Retinal pigment epithelial cell (primary cell): ENCODE results near the gene TNIK.

ENCODE experiments used
- DNase-seq: peaks from one replicate; pipeline ENCODE4 v3.0.0-alpha.2; 2010; ENCODE audit warnings: low read depth
- H3K4me3 ChIP-seq: 2 replicates; pipeline ENCODE4 v1.5.1; 2011; ENCODE audit warnings: mild to moderate bottlenecking, low read length, control low read depth, moderate library complexity
- TF ChIP-seq, protein P1 (sequence below): conservative IDR thresholded peaks from 2 replicates; pipeline ENCODE4 v1.5.1; 2011; ENCODE audit warnings: low read depth, low read length, control low read depth, inconsistent platforms

The TNIK gene

GRCh38 chr3:171274222-171274621, 186.0 kb downstream of the TNIK start:
- no peak for DNase-seq
- no peak overlapping the region for H3K4me3 ChIP-seq
- TF ChIP-seq, protein P1, sequence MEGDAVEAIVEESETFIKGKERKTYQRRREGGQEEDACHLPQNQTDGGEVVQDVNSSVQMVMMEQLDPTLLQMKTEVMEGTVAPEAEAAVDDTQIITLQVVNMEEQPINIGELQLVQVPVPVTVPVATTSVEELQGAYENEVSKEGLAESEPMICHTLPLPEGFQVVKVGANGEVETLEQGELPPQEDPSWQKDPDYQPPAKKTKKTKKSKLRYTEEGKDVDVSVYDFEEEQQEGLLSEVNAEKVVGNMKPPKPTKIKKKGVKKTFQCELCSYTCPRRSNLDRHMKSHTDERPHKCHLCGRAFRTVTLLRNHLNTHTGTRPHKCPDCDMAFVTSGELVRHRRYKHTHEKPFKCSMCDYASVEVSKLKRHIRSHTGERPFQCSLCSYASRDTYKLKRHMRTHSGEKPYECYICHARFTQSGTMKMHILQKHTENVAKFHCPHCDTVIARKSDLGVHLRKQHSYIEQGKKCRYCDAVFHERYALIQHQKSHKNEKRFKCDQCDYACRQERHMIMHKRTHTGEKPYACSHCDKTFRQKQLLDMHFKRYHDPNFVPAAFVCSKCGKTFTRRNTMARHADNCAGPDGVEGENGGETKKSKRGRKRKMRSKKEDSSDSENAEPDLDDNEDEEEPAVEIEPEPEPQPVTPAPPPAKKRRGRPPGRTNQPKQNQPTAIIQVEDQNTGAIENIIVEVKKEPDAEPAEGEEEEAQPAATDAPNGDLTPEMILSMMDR = no peak

DNA sequence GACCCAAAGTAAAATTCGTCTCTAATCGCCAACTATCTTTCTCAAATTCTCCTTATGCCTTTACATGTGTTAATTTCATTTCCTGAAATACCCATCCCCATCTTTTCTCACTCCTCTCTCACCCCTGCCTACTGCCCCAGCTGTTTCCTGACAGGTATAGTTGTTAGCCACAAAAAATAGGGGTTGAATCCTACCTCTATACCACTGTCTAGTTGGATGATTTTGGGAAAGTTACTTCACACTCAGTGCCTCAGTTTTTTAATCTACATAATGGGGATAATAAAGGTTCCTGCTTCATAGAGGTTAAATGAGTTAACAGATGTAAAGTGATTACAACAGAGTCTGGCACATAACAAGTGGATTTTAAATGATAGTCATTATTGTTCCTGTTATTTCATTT, 189.7 kb downstream of the TNIK start:
- DNase-seq = no peak
- no peak overlapping the region for H3K4me3 ChIP-seq
- TF ChIP-seq, protein P1 = no peak

DNA sequence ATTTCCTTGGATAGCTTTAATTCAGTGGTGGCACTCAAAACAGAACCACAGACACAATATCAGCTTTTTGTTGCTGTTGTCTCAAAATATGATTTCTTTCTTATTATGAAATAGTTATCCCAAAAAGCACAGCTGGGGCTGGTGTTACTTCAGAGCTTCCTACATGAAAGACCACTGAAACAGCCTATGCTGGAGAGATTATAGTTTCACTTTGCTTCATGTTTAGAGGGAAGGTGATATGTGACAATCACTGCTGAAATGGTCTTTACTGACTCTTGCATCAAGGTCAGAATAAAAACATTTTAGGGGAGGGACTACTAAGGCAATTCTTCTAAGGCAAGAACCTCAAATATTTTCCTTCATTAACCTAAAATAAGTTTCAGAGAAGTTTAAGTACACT, 190.7 kb downstream of the TNIK start:
- no peak for DNase-seq
- H3K4me3 ChIP-seq = no peak overlapping the region
- TF ChIP-seq, protein P1 = no peak

DNA sequence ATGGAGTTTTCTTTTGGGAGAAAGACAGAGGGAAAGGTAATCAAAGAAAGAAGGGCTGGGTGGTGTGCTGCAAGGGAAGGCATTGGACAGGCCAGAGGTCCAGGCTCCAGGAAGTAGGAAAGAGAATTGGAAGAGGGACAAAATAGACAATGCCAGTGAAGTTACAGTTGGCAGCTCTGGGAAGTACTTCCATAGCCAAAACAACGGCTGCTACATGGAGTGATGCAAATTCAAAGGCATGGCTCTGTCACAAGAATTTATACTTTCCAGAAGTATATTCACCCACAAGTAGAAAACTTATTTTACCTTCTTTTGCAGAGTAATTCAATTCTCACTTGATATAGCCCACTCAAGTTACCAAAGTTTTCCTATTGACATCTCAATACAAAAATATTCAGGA, 191.5 kb downstream of the TNIK start:
- no peak overlapping the region for H3K4me3 ChIP-seq
- TF ChIP-seq, protein P1 = no peak
- no peak for DNase-seq

DNA sequence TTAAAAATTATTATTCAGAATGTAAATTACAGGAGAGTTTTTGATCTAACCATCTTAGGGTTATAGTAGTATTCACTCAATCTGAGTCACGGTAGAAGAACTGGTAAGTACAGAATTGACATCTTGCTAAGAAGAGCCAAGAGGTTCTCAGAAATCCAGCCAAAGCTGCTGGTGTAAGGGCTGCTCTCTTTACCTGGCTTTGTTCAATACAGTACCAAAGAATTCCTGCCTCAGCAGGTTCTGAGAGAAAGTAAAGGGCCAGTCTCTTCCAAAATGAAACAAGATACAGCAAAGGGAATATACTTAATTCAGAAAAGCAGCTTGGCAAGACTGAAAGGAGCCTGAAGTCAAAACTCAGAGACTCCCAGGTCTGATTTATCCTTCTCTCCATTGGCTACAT, 193.1 kb downstream of the TNIK start:
- TF ChIP-seq, protein P1 = no peak
- no peak overlapping the region for H3K4me3 ChIP-seq
- no peak for DNase-seq

- TF ChIP-seq, protein P1 = no peak
- H3K4me3 ChIP-seq = no peak overlapping the region
- no peak for DNase-seq
Observed at GRCh38 chr3:171266740-171267073, 193.5 kb downstream of the TNIK start.

- TF ChIP-seq, protein P1 = no peak
- H3K4me3 ChIP-seq = no peak overlapping the region
- DNase-seq = no peak
Observed at GRCh38 chr3:171266034-171266739, 194.0 kb downstream of the TNIK start.
